H1 (cell line): Measurements from ENCODE around the gene GABPA. TPM values are rescaled to one million over a fixed set of nuclear protein-coding genes. Genes with fewer than 3 reads are reported as not detected.

Experiments used
- CTCF ChIA-PET: fragments of 300-600 bp; sonication (Branson Sonifier 250); formaldehyde crosslinking; loops from one replicate; lab custom pipeline; 2021; ENCODE audit not compliant: partially characterized antibody; lab: Charles Lee
- POLR2A ChIA-PET: fragments of 300-600 bp; sonication (Branson Sonifier 250); formaldehyde crosslinking; loops from one replicate; lab custom pipeline; 2021; ENCODE audit warnings: inconsistent platforms; ENCODE audit not compliant: partially characterized antibody; lab: Charles Lee
- DNase-seq, 2 experiments: peaks; one replicate each; pipeline versions ENCODE4 v3.0.0 to v3.0.0-alpha.2; 2010 to 2022; ENCODE audit warnings: low spot score in 2 of 2, low read depth in 1 of 2, mixed read lengths in 1 of 2
- FAIRE-seq: peaks from 2 replicates; lab custom pipeline; 2011; peaks lifted over from hg19 to GRCh38; lab: Jason Lieb, UNC
- H2AFZ ChIP-seq: 2 replicates; pipeline ENCODE4 v1.8.1; 2012; ENCODE audit warnings: low read length, inconsistent platforms
- H2AK5ac ChIP-seq: 2 replicates; pipeline ENCODE4 v1.6.1; 2013; ENCODE audit warnings: low read depth, low read length
- H2BK120ac ChIP-seq: replicated peaks from 2 replicates; pipeline ENCODE3; 2013; ENCODE audit warnings: low read depth, low read length, inconsistent platforms
- H2BK12ac ChIP-seq: 2 replicates; pipeline ENCODE4 v1.6.1; 2013; ENCODE audit warnings: low read depth, low read length
- H2BK15ac ChIP-seq: 2 replicates; pipeline ENCODE4 v1.6.1; 2013; ENCODE audit warnings: low read length
- H2BK20ac ChIP-seq: 2 replicates; pipeline ENCODE4 v1.6.1; 2013; ENCODE audit warnings: low read length
- H2BK5ac ChIP-seq: 2 replicates; pipeline ENCODE4 v1.6.1; 2013; ENCODE audit warnings: low read depth, low read length
- H3K14ac ChIP-seq: 2 replicates; pipeline ENCODE4 v1.6.1; 2013; ENCODE audit warnings: inconsistent platforms; ENCODE audit not compliant: insufficient read length
- H3K18ac ChIP-seq: 2 replicates; pipeline ENCODE4 v1.6.1; 2013; ENCODE audit warnings: low read length; ENCODE audit errors: extremely low read depth
- H3K23ac ChIP-seq: 2 replicates; pipeline ENCODE4 v1.6.1; 2013; ENCODE audit warnings: inconsistent platforms; ENCODE audit not compliant: insufficient read length
- H3K23me2 ChIP-seq: 2 replicates; pipeline ENCODE4 v1.6.1; 2013; ENCODE audit warnings: low read depth, low read length
- H3K27ac ChIP-seq: 2 replicates; pipeline ENCODE4 v1.6.1; 2011; ENCODE audit warnings: low read depth, low read length, inconsistent platforms
- H3K27me3 ChIP-seq, 4 experiments: replicated peaks in 1 of 4; 1 replicate in 1 of 4; 2 replicates in 3 of 4; pipeline versions ENCODE4 v1.6.1 to v1.8.1; 2011 to 2013; ENCODE audit warnings: low read length in 3 of 4, mild to moderate bottlenecking in 3 of 4, inconsistent platforms in 2 of 4, mixed read lengths in 2 of 4, moderate library complexity in 1 of 4; ENCODE audit not compliant: control insufficient read depth in 3 of 4, insufficient read depth in 3 of 4; ENCODE audit errors: extremely low read depth in 1 of 4
- H3K36me3 ChIP-seq, 4 experiments: 2 replicates each; pipeline versions ENCODE4 v1.6.1 to v1.8.1; 2011 to 2013; ENCODE audit warnings: mild to moderate bottlenecking in 4 of 4, low read length in 3 of 4, moderate library complexity in 2 of 4, control low read depth in 1 of 4, inconsistent platforms in 1 of 4; ENCODE audit not compliant: insufficient read depth in 4 of 4, control insufficient read depth in 2 of 4
- H3K4ac ChIP-seq: replicated peaks from 2 replicates; pipeline ENCODE3; 2013; ENCODE audit warnings: low read length, low read depth, mixed read lengths, inconsistent platforms; ENCODE audit not compliant: insufficient read length
- H3K4me1 ChIP-seq, 4 experiments: replicated peaks in 1 of 4; 1 replicate in 1 of 4; 2 replicates in 3 of 4; pipeline versions ENCODE4 v1.6.1 to v1.8.1; 2011 to 2013; ENCODE audit warnings: low read length in 3 of 4, inconsistent platforms in 2 of 4, mixed read lengths in 1 of 4; ENCODE audit not compliant: insufficient read depth in 4 of 4, control insufficient read depth in 3 of 4
- H3K4me2 ChIP-seq, 2 experiments: 2 replicates each; pipeline versions ENCODE4 v1.6.1 to v1.8.1; 2011 to 2013; ENCODE audit warnings: low read depth in 2 of 2, low read length in 2 of 2, control low read depth in 1 of 2, inconsistent platforms in 1 of 2, mild to moderate bottlenecking in 1 of 2; ENCODE audit not compliant: insufficient read depth in 1 of 2
- H3K4me3 ChIP-seq, 4 experiments: fragments of 200-600, 300-600 bp in 1 of 4; sonication (generic), shearing (Covaris generic), sonication (Bioruptor Twin) in 1 of 4; 2 replicates each; pipeline versions ENCODE4 v1.5.1 to v1.8.1; 2011 to 2016; ENCODE audit warnings: low read length in 4 of 4, low read depth in 3 of 4, control low read depth in 2 of 4, inconsistent platforms in 2 of 4, mild to moderate bottlenecking in 2 of 4, mixed read lengths in 1 of 4, moderate library complexity in 1 of 4; ENCODE audit not compliant: insufficient read depth in 2 of 4; ENCODE audit errors: extremely low read depth in 1 of 4
- H3K56ac ChIP-seq: replicated peaks from 2 replicates; pipeline ENCODE3; 2013; ENCODE audit warnings: low read depth, mild to moderate bottlenecking, mixed read lengths, low read length, inconsistent platforms; ENCODE audit not compliant: insufficient read length
- H3K79me1 ChIP-seq: 2 replicates; pipeline ENCODE4 v1.6.1; 2013; ENCODE audit warnings: low read depth, low read length, control low read depth
- H3K79me2 ChIP-seq, 2 experiments: 2 replicates each; pipeline versions ENCODE4 v1.6.1 to v1.8.1; 2012 to 2013; ENCODE audit warnings: low read length in 2 of 2, mild to moderate bottlenecking in 2 of 2, inconsistent platforms in 1 of 2; ENCODE audit not compliant: insufficient read depth in 2 of 2, control insufficient read depth in 1 of 2
- H3K9ac ChIP-seq, 4 experiments: replicated peaks in 1 of 4; 1 replicate in 1 of 4; 2 replicates in 3 of 4; pipeline versions ENCODE4 v1.6.1 to v1.8.1; 2011 to 2013; ENCODE audit warnings: low read depth in 3 of 4, low read length in 3 of 4, control low read depth in 2 of 4, mild to moderate bottlenecking in 2 of 4, moderate library complexity in 2 of 4, inconsistent platforms in 1 of 4; ENCODE audit errors: extremely low read depth in 1 of 4
- H3K9me3 ChIP-seq, 2 experiments: 2 replicates each; pipeline versions ENCODE4 v1.6.1 to v1.8.1; 2012 to 2013; ENCODE audit warnings: mild to moderate bottlenecking in 2 of 2, moderate library complexity in 2 of 2, control low read depth in 1 of 2, inconsistent platforms in 1 of 2, low read depth in 1 of 2, low read length in 1 of 2, mixed read lengths in 1 of 2; ENCODE audit not compliant: insufficient read depth in 2 of 2
- H4K20me1 ChIP-seq, 2 experiments: replicated peaks in 1 of 2; 2 replicates each; pipeline versions ENCODE3 to v1.8.1; 2011 to 2013; ENCODE audit warnings: inconsistent platforms in 2 of 2, low read length in 2 of 2, mild to moderate bottlenecking in 1 of 2; ENCODE audit not compliant: insufficient read depth in 2 of 2, control insufficient read depth in 1 of 2
- H4K5ac ChIP-seq: 2 replicates; pipeline ENCODE4 v1.6.1; 2013; ENCODE audit warnings: low read length, low read depth, mixed read lengths, inconsistent platforms; ENCODE audit not compliant: insufficient read length
- H4K8ac ChIP-seq: 2 replicates; pipeline ENCODE4 v1.8.0; 2013; ENCODE audit warnings: mild to moderate bottlenecking, moderate library complexity, low read length, inconsistent platforms; ENCODE audit not compliant: insufficient read depth; ENCODE audit errors: extremely low read depth
- H4K91ac ChIP-seq: replicated peaks from 2 replicates; pipeline ENCODE3; 2013; ENCODE audit warnings: low read length, mixed read lengths, inconsistent platforms; ENCODE audit not compliant: insufficient read length
- ASH2L ChIP-seq: fragments of 200-600, 300-600 bp; sonication (generic); IDR thresholded peaks from one replicate; pipeline ENCODE4 v1.7.1; 2017; ENCODE audit warnings: low read length
- ATF2 ChIP-seq: IDR thresholded peaks from 2 replicates; pipeline ENCODE4 v1.6.1; 2012; ENCODE audit warnings: low read length, inconsistent platforms
- ATF3 ChIP-seq: IDR thresholded peaks from 2 replicates; pipeline ENCODE4 v1.6.1; 2011; ENCODE audit warnings: low read depth, mild to moderate bottlenecking, low read length; ENCODE audit not compliant: insufficient read depth
- CBX5 ChIP-seq: fragments of 300-800, 300-1000 bp; sonication (generic); IDR thresholded peaks from 2 replicates; pipeline ENCODE4 v1.7.1; 2016; ENCODE audit warnings: antibody characterized with exemption, low read length, low read depth
- EZH2 ChIP-seq: fragments of 200-600 bp; sonication (generic); IDR thresholded peaks from 2 replicates; pipeline ENCODE4 v1.7.1; 2012; ENCODE audit warnings: low read depth, mild to moderate bottlenecking, moderate library complexity, low read length, inconsistent platforms; ENCODE audit not compliant: severe bottlenecking
- GABPA ChIP-seq: IDR thresholded peaks from 2 replicates; pipeline ENCODE4 v1.6.1; 2011; ENCODE audit warnings: mild to moderate bottlenecking, low read length, moderate library complexity, borderline replicate concordance; ENCODE audit not compliant: insufficient read depth
- HDAC6 ChIP-seq: IDR thresholded peaks from one replicate; pipeline ENCODE4 v1.7.1; 2012; ENCODE audit warnings: low read depth, mild to moderate bottlenecking, inconsistent platforms, low read length, moderate library complexity
- PHF8 ChIP-seq: fragments of 200-600 bp; sonication (generic); conservative IDR thresholded peaks from 2 replicates; pipeline ENCODE4 v1.7.1; 2012; ENCODE audit warnings: low read depth, mild to moderate bottlenecking, inconsistent platforms, low read length, moderate library complexity
- POLR2AphosphoS5 ChIP-seq: IDR thresholded peaks from 2 replicates; pipeline ENCODE4 v1.6.1; 2011; ENCODE audit warnings: low read depth, low read length
- RXRA ChIP-seq: IDR thresholded peaks from 2 replicates; pipeline ENCODE4 v1.6.1; 2011; ENCODE audit warnings: low read depth, mild to moderate bottlenecking, low read length, moderate library complexity; ENCODE audit not compliant: insufficient read depth
- SAP30 ChIP-seq: fragments of 300-600 bp; sonication (generic); IDR thresholded peaks from 2 replicates; pipeline ENCODE4 v1.7.1; 2012; ENCODE audit warnings: low read length, moderate library complexity, mild to moderate bottlenecking, inconsistent platforms; ENCODE audit not compliant: insufficient read depth, insufficient replicate concordance
- SP4 ChIP-seq: IDR thresholded peaks from 2 replicates; pipeline ENCODE4 v1.6.1; 2012; ENCODE audit warnings: low read length, inconsistent platforms
- WGBS, 2 experiments: shearing (Covaris generic) in 1 of 2; methylation state at CpG; one replicate each; pipeline versions ENCODE4 v1.1.6 to v1.1.7; 2013 to 2015; ENCODE audit warnings: low lambda C conversion rate in 2 of 2, mixed read lengths in 2 of 2, inconsistent platforms in 1 of 2, low coverage in 1 of 2, missing lambda C conversion rate in 1 of 2; ENCODE audit not compliant: insufficient replicate concordance in 2 of 2, insufficient coverage in 1 of 2, insufficient read length in 1 of 2; ENCODE audit errors: extremely low coverage in 1 of 2, missing lambda C conversion rate in 1 of 2; 5-methylcytosine and 5-hydroxymethylcytosine counted together
- polyA plus RNA-seq, 7 experiments: library from polyadenylated mRNA; depleted of rRNA in 3 of 7; stranded (reverse) in 5 of 7; unstranded in 2 of 7; fragments of >200 nt in 5 of 7; fragments of 200-250 nt in 2 of 7; gene quantifications; 1 replicate in 5 of 7; 2 replicates in 1 of 7; 4 replicates in 1 of 7; pipeline versions ENCODE4 v1.2.1 to v1.2.3, GENCODE V29; 2011 to 2013; ENCODE audit warnings: missing spikeins in 2 of 7, mixed read lengths in 2 of 7
- total RNA-seq: library from RNA; stranded (reverse); fragmentation: NEBNext Ultra II Directional; extraction: Animal tissue kit (Norgen Biotek cat#: 25700); gene quantifications from 2 replicates; pipeline ENCODE4 v1.2.1, GENCODE V29; 2021

GABPA gene
- total and polyA plus RNA-seq, 2 of the 8 experiments (the other 6 are each of a cell fraction or from before 2014, with no cell fraction given) = 5.2 to 22.2 TPM

GRCh38 chr21:25772686-25773085, 37.9 kb downstream of the GABPA start:
- Histone ChIP-seq H3K79me1 (no peaks in the 10 kb centered on the region), H3K9me3 (no peaks in the 10 kb centered on the region), H3K4me3 (no peak overlapping the region), H2BK12ac (no peak overlapping the region), H4K91ac (no peak overlapping the region), H3K23ac (no peak overlapping the region), H2BK15ac (no peak overlapping the region), H3K27ac (no peak overlapping the region), H2BK20ac (no peak overlapping the region), H2AFZ (no peak overlapping the region), H4K5ac (no peak overlapping the region), H3K27me3 (no peaks in the 10 kb centered on the region), H3K36me3 (no peaks in the 10 kb centered on the region; a peak in 1 of 8 replicates), H3K18ac (no peak overlapping the region), H3K4me1 (no peaks in the 10 kb centered on the region), H3K23me2 (no peaks in the 10 kb centered on the region), H3K14ac (no peak overlapping the region), H3K4ac (no peak overlapping the region), H2BK120ac (no peak overlapping the region), H4K20me1 (peaks cover 0 to 2% of the 10 kb centered on the region in 2 experiments), H4K8ac (no peak overlapping the region), H2AK5ac (no peak overlapping the region), H3K79me2 (no peaks in the 10 kb centered on the region), H2BK5ac (no peak overlapping the region), H3K56ac (no peak overlapping the region), H3K4me2 (no peak overlapping the region), H3K9ac (no peak overlapping the region)
- DNase-seq (no peak), FAIRE-seq (no peak)
- POLR2A ChIA-PET = no interaction called here
- WGBS, 2 experiments = 86% methylated on average over 2 of the region's 2 CpGs; no CpG with 5 or more reads in 1 of the 2 experiments
- CTCF ChIA-PET = no interaction called here
- TF ChIP-seq ATF3 (no peak), RXRA (no peak), ATF2 (no peak), SP4 (no peak), SAP30 (no peak), EZH2 (no peak), POLR2AphosphoS5 (no peak), ASH2L (no peak), HDAC6 (no peak), GABPA (no peak), PHF8 (no peak), CBX5 (no peak)
